Anterior cingulate cortex (tissue), 58 donors: ENCODE measurements around the gene TMED1.

ENCODE experiments used
- DNase-seq, 58 donors: peaks; one replicate each; lab custom pipeline; 2025; lab: John Stamatoyannopoulos, UW

Gene TMED1

DNA sequence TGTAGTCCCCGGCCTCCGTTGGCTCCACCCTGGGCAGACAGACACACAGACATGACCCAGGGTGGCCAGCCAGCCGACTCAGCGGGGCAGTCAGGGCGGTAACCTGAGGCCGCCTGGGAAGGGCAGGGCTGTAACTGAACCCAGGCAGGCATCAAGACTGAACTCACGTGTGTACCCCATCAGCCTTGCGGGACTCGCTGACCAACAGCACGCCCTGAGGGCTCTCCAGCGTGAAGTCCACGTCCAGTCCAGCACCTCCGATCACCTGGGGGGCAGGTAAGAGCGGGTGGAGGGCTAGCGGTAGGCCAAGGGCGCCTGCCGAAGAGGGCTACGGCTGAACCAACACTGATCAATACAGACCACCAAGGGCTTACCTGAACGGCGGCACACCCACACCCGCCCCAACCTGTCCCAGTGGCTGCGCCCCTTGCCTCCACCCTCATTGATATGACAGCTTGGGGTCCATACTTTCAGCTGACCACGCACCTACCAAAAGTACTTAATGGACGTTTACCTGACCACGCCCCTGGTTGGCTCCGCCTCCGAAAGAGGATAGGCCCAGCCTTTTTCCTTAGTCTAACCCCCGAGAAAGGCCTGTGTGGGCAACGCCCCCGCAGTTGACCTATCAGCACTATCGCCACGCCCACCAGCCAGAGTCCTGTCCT is 791 bp downstream of the TMED1 start:
- peak in 5 of 58 donors; percentile 48 to 68 (median 52) for DNase-seq

DNA sequence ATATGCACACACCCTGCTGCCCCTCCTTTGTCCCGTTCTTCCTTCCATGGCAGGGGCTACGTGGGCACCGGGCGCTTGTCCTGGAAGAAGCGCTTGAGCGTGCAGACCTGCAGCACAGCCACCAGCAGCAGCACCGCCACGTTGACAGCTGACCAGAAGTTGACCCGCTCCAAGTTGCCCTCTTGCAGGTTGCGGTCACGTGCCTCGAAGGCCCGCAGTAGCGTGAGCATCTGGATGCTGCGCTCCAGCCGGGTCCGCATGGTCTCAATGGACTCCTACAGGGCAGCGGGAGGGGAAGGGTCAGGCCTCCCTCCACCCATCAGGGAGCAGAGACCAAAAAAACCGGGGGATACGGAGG is 3.1 kb downstream of the TMED1 start:
- no peak for DNase-seq

DNA sequence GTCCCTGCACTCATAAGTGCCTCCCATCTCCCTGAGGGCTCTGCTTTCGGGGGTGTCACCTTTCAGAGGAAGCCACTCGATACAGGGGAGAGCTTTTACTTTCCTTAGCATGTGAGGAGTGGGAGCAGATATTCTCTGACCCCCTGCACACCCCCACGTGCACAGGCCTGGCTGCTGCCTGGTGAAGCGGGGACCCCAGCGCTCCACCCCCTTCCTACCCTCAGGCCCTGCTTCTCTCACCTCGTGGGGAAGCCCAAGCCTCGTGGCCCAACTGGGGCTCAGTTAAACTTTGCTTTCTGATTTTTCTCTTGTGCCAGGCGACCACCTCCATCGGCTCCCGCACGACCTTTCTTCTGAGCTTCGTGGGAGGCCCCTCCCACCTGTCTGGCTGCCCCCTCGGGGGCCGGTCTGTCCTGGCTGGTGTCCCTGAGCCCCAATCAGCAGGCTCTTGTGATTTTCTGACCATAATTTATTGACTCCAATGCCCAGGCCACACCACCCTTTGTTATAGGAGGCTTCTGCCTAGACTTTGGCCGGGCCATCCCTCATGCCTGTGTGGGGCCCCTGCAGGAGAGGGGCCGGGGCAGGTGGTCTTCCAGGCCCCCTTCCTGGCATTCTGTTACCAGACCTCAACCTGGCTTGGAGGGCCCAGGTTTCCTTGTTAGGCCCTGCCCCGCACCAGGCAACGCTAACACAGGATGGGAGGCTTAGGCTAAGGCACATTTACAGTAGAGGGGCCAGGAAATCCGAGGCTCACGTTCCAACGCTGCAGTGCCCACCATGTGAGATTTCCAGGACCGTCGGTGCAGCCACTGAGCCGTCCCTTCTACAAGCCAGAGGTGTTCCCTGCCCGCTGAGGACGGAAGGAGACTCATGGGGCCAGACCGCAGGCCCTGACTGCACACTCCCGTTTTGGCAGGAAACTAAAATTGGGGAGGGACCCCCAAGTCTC is 3.7 kb downstream of the TMED1 start:
- DNase-seq = no peak

DNA sequence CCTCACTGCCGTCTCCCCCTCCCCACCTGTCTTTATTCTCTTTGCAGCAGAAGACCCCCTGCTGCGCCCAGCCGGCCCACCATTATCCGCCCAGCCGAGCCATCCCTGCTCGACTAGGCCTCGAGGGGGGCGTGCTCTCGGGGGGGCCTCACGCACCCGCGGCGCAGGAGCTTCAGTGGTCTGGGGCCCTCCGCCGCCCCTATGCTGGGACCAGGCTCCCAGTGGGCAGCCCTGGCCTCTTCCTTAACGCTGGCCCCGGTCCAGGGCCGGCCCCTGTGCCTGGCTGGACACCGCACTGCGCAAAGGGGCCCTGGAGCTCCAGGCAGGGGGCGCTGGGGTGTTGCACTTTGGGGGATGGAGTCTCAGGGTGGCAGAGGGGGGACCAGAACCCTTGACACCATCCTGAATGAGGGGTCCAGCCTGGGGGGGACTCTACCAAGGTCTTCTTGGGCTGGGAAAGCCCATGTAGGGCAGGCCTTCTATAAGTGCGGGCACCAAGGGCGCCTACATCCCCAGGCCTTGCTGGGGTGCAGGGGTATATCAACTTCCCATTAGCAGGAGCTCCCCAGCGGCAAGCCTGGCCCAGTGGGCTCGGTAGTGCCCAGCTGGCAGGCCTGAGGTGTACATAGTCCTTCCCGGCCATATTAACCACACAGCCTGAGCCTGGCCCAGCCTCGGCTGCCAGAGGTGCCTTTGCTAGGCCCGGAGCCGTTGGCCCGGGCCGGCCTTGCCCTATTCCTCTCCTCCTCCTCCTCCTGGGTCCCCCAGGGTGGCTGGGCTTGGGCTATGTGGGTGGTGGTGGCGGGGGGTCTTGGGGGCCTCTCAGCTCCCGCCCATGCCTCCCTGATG is 4.9 kb downstream of the TMED1 start:
- DNase-seq = no peak

DNA sequence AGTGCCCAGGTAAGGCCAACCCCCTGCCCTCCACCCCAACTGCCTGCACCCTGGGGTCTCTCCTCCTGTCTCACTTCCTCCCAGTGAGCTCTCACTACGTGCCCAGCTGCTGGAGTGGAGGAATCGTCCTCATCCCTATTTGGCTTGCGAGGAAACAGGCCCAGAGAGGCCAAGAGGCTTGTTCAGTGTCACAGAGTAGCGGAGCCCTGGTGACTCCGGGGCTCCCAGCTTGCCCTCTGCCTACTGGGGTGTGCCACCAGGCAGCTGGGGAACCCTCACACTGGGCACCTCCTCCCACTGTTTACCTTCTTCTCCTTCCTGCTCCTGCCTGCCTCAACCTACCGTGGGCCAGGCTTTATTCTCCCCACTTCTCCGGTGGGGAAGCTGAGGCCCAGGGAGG is 5.6 kb downstream of the TMED1 start:
- no peak for DNase-seq

DNA sequence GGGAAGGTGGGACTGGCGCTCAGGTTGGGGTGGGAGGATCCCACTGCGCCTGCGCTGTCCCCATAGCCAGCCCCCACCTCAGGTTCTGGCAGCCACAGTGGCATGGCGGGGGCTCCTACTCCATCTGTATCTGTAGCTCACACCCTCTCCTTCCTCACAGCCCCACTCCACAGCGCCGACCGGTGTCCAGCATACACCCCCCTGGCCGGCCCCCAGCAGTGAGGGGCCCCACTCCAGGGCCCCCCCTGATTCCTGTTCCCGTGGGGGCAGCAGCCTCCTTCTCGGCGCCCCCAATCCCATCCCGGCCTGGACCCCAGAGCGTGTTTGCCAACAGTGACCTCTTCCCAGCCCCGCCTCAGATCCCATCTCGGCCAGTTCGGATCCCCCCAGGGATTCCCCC is 6.0 kb downstream of the TMED1 start:
- no peak for DNase-seq

DNA sequence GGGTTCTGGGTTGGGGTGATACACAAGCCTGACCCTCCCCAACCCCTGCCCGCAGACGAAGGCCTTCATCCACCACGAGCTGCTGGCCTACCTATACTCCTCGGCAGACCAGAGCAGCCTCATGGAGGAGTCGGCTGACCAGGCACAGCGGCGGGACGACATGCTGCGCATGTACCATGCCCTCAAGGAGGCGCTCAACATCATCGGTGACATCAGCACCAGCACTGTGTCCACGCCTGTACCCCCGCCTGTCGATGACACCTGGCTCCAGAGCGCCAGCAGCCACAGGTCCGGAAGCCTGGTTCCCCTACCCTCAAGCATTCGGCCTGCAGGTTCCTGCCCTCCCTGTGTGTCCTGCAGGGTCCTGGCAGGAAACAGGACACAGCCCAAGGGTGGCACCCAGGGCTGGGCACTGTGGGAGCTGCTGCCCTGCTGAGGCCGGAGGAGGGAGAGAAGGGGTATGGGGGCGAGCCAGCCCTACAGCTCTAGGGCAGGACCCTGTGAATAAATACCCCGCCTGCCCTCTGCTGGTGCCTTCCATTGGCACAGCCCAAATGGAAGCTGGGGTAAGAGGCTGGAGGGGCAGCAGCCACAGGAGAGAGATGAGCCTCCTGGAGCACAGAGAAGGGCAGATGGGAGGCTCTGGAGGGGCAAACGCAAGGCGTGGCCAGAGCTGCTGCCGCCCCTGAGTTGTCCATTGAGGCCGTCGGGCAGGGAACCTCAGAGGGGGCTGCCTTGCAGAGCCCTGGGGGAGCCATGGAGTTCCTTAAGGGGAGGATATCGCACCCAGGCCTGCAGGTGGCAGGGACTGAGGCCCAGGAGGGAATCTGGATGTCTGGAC is 6.8 kb downstream of the TMED1 start:
- DNase-seq = no peak

DNA sequence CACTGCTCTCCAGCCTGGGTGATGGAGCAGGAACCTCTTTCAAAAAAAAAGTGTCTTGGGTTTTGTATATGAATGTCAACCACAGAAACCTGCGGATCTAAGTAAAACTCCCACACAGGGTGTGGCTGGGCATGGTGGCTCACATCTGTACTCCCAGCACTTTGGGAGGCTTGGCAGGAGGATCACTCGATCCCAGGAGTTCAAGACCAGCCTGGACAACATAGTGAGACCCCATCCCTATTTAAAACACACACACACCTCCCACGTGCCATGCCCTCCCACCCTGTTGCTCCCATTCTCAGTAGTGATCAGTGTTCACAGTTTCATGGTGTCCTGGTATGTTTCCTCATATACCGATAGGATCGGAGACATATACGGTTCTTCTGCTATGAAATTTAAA is 9.2 kb downstream of the TMED1 start:
- DNase-seq = no peak

DNA sequence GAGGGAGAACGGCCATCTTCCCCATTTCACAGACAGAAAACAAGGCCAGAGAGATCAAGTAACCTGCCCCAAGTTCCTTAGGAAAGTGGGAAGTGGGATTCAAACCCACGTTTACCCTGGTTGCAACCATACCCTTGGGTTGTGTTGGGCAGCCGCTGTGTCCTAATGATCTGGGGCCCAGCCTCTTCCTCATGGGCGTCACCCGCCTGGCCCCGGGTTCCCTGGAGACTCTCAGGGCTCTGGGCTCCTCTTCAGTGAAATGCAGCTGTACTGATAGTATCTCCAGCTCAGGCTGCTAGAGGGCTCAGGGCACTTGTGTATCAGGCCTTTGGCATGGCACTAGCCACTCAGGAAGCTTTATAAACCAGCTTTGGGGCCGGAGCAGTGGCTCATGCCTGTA is 9.8 kb downstream of the TMED1 start:
- no peak for DNase-seq

DNA sequence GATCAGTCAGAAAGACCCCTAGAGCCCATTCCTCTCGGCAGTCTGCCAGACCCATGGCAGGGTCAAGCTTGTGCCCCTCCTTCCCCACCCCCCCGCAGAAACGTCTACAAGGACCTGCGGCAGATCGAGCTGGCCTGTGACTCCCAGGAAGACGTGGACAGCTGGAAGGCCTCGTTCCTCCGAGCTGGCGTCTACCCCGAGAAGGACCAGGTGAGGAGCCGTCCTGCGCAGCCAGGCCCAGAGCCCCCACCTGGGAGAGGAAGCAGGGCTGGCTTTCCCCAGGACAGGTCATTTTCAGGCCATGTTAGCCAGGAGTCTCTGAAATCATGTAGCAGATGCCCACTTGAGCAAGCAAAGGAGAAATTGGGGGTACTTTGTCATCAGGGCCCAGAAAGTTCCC is 12.3 kb downstream of the TMED1 start:
- no peak for DNase-seq

DNA sequence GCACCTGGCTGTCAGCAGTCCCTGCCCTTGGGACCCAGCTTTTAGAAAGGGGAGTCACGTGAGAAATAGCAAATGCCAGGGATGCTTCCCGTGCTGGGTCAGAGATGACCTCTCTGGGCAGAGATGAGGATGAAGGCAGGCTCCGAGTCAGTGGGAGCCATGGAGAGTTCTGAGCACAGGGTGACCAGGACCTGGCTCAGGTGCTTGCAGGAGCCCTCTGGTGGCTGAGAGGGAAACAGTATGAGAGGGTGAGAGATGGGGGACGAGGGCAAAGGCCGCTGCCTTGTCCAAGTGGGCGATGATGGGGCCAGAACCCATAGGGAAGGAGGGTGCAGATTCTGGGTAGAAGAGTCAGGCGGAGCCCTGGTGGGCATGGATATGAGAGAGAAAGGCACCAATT is 15.8 kb downstream of the TMED1 start:
- no peak for DNase-seq

DNA sequence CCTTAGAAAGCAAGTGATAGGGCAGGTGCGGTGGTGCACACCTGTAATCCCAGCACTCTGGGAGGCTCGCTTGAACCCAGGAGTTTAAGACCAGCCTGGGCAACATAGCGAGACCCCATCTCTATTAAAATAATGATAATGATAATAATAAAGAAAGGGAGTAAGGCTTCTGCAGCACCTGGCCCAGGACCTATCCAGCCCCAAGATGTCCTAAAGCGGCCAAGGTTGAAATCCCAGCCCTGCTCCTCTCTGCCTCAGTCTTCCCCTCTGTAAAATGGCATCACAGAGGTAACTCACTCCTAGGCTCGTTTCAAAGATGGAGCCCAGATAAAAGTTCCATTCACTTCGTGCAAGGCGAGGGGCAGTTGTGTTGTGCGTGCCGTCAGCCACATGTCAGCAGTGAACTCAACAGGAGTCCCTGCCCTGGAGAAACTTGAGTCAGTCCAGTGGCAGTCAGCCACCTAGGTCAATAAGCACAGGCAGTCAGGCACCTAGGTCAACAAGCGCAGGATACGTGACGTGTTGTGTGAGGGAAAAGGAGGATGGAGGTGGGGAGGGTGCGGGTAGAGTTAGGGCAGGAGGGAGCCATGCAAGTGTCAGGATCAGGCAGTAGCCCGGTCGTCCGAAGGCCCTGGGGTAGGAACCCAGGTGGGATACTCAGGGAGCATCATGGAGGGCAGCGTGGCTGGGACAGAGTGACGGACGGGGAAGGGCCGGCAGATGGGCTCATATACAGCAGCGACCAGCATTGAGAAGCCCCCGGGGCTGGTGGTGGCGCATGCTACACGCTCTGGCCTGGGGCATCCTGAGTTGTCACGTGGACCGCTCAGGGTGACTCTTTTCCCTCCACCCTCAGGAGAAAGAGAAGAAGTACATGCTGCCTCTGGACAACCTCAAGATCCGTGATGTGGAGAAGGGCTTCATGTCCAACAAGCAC is 16.6 kb downstream of the TMED1 start:
- no peak for DNase-seq

DNA sequence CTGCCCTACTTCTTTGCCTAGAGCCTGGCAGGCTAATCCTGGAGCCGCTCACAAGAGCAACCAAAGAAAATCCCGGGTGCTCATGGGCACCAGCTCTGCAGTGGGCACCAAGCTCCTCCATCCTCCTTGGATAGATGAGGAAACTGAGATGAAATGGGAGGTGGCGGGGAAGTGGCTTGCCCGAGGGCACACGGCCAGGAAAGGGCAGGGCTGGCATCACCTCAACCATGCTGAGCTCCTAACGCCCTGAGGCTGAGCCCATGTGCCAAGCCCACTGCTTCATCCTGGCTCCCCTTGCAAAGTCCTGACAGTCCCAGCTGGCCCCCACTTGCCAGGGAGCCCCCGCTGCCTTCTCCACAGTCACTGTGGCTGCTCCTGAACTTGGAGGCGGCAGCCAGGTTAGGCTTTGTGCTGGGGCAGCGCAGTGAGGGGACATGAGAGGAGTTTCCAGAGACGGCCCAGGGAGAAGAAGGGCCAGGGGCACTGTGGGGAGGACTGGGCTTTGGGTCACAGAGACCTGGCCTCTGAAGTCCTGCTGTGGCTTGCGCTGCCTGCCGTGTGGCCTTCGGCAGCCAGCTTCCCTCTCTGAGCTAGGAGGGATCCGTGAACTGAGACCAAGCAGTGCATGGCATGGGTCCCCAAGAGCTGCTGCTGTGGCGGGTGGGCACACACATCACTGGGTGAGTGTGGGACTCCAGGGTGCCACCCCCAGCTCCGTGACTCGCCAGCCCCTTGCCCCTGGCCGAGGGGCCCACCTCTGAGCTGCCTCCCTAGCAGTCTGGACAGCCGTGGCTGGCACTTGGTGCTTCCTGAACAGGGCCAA is 17.5 kb downstream of the TMED1 start:
- DNase-seq = no peak

DNA sequence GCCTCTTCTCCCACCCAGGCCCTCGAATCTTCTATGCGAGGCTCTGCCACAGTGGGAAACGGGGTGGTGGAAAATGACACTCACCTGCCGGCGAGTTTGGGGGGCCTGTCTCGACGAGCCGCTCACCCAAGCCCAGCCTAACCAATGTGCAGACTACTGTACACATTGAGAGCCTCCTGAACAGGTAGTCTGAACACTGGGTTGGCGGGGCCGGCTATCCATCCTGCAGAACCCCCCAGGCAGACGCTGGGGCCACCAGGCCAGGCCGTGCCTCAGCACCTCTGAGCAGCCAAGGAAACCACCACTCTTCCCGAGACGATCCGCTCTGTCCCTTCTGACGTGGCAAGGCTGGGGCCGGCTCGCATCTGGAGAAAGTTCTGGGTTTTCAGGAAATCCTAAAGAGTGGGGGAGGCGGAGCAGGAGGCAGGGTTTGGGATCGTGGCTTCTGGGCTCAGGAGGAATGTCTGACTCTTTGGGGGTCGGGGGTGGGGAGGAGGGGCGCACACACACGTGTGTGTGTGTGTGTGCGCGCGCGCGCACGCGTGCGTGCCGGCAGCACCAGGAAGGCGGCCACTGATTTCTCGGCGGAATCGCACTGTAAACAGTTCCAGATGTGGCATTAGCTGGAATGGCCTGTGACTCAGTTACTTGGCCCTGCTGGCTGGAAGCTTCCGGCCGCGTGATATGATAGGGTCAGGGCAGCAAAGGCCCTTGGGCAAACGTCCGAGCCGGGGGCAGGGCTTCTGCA is 18.5 kb downstream of the TMED1 start:
- DNase-seq = no peak

DNA sequence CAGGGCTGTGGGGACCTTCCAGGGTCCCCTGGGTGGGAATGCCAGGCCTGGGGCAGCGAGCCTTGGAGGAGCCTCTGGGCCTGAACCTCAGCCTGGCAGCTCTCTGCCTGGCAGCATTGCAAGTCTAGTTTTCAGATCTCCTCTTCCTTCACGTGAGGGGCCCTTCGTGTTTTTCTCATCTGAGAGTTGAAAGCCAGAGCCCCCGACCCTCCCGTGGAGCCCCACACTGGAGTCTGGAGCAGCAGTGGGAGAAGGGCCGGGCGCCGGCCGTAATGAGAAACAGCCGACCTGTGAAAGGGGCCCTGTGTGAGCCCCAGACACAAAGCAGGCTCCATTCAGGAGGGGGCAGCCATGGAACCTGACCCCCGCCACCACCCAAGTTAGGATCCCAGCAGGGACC is 19.3 kb downstream of the TMED1 start:
- DNase-seq = no peak

DNA sequence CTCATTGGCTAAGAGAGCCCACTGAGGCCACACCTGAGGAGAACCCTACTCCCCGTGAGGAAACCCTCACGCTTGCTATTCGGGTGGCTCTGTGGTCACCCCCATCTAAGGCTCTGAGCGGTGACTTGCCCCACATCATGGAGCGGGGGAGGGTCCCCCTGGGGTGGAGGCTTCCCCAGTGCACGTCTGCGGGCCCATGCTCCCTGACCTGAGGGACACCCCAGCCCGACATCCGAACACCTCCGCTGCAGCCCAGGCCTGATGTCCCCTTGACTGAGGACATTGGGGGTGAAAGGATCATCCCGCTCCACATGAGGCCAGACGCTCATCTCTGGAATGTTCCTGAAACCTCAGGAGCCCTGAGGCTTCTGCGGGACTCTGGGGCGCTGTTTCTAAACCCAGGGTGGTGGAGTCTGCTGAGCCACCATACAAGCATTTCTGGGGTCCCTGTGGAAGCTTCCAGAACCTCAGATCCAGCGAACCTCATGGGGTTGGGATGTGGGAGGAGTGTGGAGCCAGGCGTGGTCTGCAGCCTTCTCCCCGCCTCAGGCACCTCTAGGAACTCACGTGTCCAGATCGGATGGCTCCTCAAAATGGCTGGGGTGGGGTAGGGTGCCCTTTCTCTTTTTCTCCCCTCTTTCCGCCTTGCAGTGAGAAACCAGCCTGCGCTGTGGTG is 19.9 kb downstream of the TMED1 start:
- no peak for DNase-seq

DNA sequence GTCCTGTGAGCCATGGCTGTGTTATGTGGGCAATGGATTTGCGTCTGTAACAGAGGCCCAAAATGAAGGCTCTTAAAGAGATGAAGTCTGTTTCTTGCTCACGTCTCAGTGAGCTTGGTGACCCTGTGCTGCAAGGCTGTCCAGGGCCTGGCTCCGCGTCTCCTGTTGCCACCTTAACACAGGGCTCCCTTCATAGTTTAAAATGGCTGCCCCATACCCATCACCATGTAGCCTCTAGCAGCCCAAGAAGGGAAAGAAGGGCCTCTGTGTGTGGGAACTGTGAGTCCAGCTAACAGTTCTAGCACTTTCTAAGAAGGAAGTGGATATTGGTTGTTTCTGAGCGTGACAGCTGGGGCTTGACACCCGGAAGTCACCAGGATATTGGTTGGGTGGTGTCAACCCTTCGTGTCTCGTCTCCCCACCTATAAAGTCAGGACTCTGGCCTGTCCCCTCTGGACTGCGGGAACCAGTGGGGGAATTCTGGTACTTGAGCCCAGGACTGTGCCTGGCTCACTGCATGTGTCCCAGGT is 20.9 kb downstream of the TMED1 start:
- DNase-seq = no peak
